Suprapubic skin (tissue), 4 donors: ENCODE measurements around the gene RPS19BP1. TPM values are rescaled to one million over a fixed set of nuclear protein-coding genes. Genes with fewer than 3 reads are reported as not detected.
A peak's percentile ranks its signal among the peaks of the same experiment; 100 is the strongest.

Experiments
- DNase-seq, 2 donors: peaks; one replicate each; pipeline ENCODE4 v3.0.0-alpha.2; 2019; ENCODE audit warnings: low spot score in 2 of 2
- H3K27ac ChIP-seq: fragments of 200-600 bp; sonication (generic); one replicate; pipeline ENCODE4 v1.5.1; 2019
- H3K27me3 ChIP-seq: fragments of 200-600 bp; sonication (generic); one replicate; pipeline ENCODE4 v1.5.1; 2019
- H3K36me3 ChIP-seq: fragments of 200-600 bp; sonication (generic); one replicate; pipeline ENCODE4 v1.5.1; 2019
- H3K4me1 ChIP-seq: fragments of 200-600 bp; sonication (generic); one replicate; pipeline ENCODE4 v1.5.1; 2019
- H3K4me3 ChIP-seq: fragments of 200-600 bp; sonication (generic); one replicate; pipeline ENCODE4 v1.5.1; 2019; ENCODE audit warnings: mild to moderate bottlenecking
- H3K9me3 ChIP-seq: fragments of 200-600 bp; sonication (generic); one replicate; pipeline ENCODE4 v1.5.1; 2019
- EP300 ChIP-seq: sonication (generic); formaldehyde crosslinking; IDR thresholded peaks from one replicate; pipeline ENCODE4 v1.6.1; 2017; ENCODE audit warnings: antibody characterized with exemption
- POLR2A ChIP-seq, 2 donors: fragments of 450-650 bp; IDR thresholded peaks; one replicate each; pipeline ENCODE4 v1.6.1; 2017; ENCODE audit warnings: antibody characterized with exemption in 2 of 2, mild to moderate bottlenecking in 2 of 2, moderate library complexity in 2 of 2
- POLR2AphosphoS5 ChIP-seq, 3 donors: sonication (generic); formaldehyde crosslinking; IDR thresholded peaks; one replicate each; pipeline ENCODE4 v1.6.1; 2017; ENCODE audit warnings: antibody characterized with exemption in 3 of 3
- WGBS: methylation state at CpG from one replicate; pipeline ENCODE4 v1.1.5; 2018; 5-methylcytosine and 5-hydroxymethylcytosine counted together
- total RNA-seq, 4 donors: library from RNA; depleted of rRNA; stranded (reverse); fragments of >200 nt; gene quantifications; one replicate each; pipeline ENCODE4 v1.1.0, GENCODE V29; 2016
- TF ChIP-seq, protein P1 (sequence below), 2 donors: fragments of 200-600 bp in 1 of 2; fragments of 450-650 bp in 1 of 2; sonication (generic) in 1 of 2; IDR thresholded peaks; one replicate each; pipeline ENCODE4 v1.5.1; 2016 to 2019; ENCODE audit warnings: antibody characterized with exemption in 2 of 2, mild to moderate bottlenecking in 1 of 2, moderate library complexity in 1 of 2

RPS19BP1 gene
- total RNA-seq, 4 donors from 2014 or later: 61.2 to 89.5 (median 80.6) TPM

DNA sequence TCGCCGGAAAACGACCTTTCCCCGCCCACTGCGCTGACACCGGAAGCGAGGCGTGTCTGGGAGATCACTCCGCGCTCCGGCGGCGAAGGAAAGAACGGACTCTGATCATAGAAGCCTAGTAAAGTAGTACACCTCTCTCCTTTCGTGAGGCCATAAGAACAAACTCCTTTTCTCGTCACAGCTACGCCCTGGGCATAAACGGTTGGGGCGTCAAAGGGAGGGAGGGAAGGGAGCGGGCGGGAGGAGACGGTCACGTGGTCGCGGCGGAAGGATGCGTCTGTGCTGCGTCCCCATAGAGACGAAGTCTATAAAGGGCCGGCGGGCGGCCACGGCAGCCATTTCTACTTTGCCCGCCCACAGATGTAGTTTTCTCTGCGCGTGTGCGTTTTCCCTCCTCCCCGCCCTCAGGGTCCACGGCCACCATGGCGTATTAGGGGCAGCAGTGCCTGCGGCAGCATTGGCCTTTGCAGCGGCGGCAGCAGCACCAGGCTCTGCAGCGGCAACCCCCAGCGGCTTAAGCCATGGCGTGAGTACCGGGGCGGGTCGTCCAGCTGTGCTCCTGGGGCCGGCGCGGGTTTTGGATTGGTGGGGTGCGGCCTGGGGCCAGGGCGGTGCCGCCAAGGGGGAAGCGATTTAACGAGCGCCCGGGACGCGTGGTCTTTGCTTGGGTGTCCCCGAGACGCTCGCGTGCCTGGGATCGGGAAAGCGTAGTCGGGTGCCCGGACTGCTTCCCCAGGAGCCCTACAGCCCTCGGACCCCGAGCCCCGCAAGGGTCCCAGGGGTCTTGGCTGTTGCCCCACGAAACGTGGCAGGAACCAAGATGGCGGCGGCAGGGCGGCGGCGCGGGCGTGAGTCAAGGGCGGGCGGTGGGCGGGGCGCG, 12.1 kb downstream of the RPS19BP1 start, which contains the start of gene ATF4:
Gene ATF4 (plus strand): TSS at position 337 of the 880 bp plus-strand sequence. CDS start 884 bp downstream, outside the sequence.
- peak within 1 kb of the TSS; percentile 86 for H3K4me3 ChIP-seq
- peak within 1 kb of the TSS; percentile 100 for H3K27ac ChIP-seq
- peak; percentile 94 to 97 for DNase-seq
- H3K27me3 ChIP-seq: no peaks in the 10 kb centered on the region
- peak; percentile 98 to 99 (median 98) for TF ChIP-seq POLR2AphosphoS5 (IDR thresholded peaks at IDR 0.05)
- no peak for TF ChIP-seq EP300
- TF ChIP-seq, protein P1, sequence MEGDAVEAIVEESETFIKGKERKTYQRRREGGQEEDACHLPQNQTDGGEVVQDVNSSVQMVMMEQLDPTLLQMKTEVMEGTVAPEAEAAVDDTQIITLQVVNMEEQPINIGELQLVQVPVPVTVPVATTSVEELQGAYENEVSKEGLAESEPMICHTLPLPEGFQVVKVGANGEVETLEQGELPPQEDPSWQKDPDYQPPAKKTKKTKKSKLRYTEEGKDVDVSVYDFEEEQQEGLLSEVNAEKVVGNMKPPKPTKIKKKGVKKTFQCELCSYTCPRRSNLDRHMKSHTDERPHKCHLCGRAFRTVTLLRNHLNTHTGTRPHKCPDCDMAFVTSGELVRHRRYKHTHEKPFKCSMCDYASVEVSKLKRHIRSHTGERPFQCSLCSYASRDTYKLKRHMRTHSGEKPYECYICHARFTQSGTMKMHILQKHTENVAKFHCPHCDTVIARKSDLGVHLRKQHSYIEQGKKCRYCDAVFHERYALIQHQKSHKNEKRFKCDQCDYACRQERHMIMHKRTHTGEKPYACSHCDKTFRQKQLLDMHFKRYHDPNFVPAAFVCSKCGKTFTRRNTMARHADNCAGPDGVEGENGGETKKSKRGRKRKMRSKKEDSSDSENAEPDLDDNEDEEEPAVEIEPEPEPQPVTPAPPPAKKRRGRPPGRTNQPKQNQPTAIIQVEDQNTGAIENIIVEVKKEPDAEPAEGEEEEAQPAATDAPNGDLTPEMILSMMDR (IDR thresholded peaks at IDR 0.05): no peak
- peak; percentile 100 for TF ChIP-seq POLR2A (IDR thresholded peaks at IDR 0.05)
- H3K4me1 ChIP-seq: peaks cover 46% of the 10 kb centered on the region
- under 1% methylated on average over 56 of the region's 86 CpGs for WGBS
- no peaks in the 10 kb centered on the region for H3K9me3 ChIP-seq
- peaks cover 52% of the 10 kb centered on the region for H3K36me3 ChIP-seq

DNA sequence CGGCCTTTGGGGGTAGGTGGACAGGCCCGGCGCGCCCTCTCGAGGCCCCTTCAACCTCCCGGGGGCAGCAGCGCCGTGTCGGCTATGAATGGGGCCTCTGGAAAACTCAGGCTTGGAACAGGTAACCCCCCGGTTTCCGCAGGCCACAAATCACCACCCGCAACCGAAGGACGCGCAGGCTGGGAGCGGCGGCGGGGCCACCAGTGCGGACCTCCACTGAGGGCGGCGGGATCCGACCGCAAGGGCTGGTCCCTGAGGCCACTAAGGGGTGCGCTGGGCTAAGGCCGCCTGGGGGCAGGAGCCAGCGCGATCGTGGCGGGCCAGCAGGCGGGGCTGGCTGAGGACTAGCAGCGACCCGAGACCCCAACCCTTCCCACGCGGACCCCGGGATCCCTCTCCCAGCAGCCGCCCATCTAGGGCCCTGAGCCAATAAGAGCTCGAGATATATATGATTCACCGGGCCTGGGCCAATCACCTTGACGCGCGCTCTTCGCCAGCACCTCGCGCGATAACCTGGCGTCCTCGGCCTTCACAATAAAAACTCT, 12.8 kb downstream of the RPS19BP1 start:
- DNase-seq: peak; percentile 99
- Histone ChIP-seq H3K27me3 (no peaks in the 10 kb centered on the region), H3K9me3 (no peaks in the 10 kb centered on the region), H3K27ac (peak overlapping the region; percentile 100), H3K4me3 (peak overlapping the region; percentile 86), H3K36me3 (peaks cover 54% of the 10 kb centered on the region), H3K4me1 (peaks cover 46% of the 10 kb centered on the region)
- peak in 1 of 2 donors; percentile 47 for TF ChIP-seq POLR2A (IDR thresholded peaks at IDR 0.05)
- no peak for TF ChIP-seq POLR2AphosphoS5 (IDR thresholded peaks at IDR 0.05)
- TF ChIP-seq, protein P1 (IDR thresholded peaks at IDR 0.05): peak in 1 of 2 donors; percentile 15
- WGBS: 0% methylated on average over 4 of the region's 47 CpGs

DNA sequence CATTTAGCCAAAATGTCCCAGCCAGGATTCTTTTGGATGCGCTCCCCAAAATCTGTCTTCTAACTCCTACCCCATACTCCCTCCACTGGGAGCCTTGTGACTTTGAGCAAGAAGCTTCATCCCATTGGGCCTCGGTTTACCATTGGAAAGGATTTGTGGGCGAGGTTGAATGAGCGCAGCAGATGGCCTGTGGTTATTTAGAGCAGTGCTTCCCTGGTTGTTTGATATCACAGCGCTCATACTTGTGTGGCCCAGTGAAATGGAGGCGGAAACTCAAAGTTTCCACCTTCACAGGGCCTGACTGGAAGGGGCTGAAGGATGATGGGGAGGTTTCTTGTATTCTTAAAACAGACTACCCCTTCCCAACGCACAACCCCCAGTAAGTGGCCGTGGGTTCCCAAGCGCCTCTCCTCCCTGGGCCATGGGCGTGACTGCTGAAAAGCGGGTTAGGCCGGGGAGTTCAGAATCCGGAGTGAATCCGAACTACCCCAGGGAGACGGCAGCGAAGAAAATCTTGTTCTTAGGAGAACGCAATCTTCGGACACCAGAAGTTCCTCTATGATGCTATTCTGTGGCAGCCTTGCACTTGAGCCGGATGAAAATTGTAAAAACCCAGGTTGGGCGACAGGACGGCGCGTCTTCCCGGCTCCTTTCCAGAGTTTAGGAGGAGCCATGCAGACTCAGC, 13.4 kb downstream of the RPS19BP1 start:
- Histone ChIP-seq H3K27ac (peak overlapping the region; percentile 100), H3K4me1 (peaks cover 43% of the 10 kb centered on the region), H3K27me3 (no peaks in the 10 kb centered on the region), H3K4me3 (peak overlapping the region; percentile 86), H3K36me3 (peaks cover 55% of the 10 kb centered on the region), H3K9me3 (no peaks in the 10 kb centered on the region)
- WGBS: 22% methylated on average over 10 of the region's 24 CpGs
- TF ChIP-seq POLR2A (IDR thresholded peaks at IDR 0.05): no peak
- TF ChIP-seq POLR2AphosphoS5 (IDR thresholded peaks at IDR 0.05): no peak
- no peak for TF ChIP-seq EP300
- TF ChIP-seq, protein P1 (IDR thresholded peaks at IDR 0.05): no peak
- no peak for DNase-seq

DNA sequence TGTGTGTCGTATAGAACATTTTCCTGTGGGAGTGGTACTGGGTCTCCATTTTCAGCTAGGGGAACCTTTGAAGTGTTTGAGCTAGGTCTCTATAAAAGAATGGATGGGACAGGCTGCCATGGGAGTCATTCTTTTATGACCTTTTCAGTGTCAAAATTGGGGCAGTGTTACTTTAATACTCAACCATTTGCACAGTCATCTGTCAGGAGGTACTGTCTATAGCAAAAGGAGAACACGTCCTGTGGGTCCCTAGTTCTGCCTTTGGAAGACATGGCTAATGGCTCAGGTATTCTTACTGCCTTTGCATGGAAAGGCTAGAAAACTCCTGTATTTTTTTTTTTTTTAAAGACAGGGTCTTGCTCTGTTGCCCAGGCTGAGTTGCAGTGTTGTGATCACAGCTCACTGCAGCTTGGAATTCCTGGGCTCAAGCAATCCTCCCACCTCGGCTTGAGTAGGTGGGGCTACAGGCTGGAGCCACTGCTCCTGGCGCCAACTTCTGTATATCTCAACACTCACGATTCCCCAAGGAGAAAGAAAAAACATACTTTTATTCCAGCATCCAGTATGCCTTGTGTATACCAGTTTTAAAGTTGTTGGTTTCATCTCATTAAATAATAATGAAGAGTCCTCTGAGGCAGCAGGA, 14.3 kb downstream of the RPS19BP1 start:
- Histone ChIP-seq H3K27ac (peak overlapping the region; percentile 100), H3K27me3 (no peaks in the 10 kb centered on the region), H3K9me3 (no peaks in the 10 kb centered on the region), H3K4me3 (no peak overlapping the region), H3K36me3 (peaks cover 55% of the 10 kb centered on the region), H3K4me1 (peaks cover 37% of the 10 kb centered on the region)
- TF ChIP-seq, protein P1 (IDR thresholded peaks at IDR 0.05): no peak
- TF ChIP-seq POLR2A (IDR thresholded peaks at IDR 0.05) (no peak), EP300 (no peak), POLR2AphosphoS5 (IDR thresholded peaks at IDR 0.05) (no peak)
- WGBS: 61% methylated on average over 5 of the region's 5 CpGs
- no peak for DNase-seq
